Osteoblast (primary cell): ENCODE data around the gene MYO3B. TPM values are rescaled to one million over a fixed set of nuclear protein-coding genes. Genes with fewer than 3 reads are reported as not detected.

Experiments used
- DNase-seq: peaks from one replicate; pipeline ENCODE4 v3.0.0; 2011; ENCODE audit warnings: low spot score, mixed read lengths; ENCODE audit not compliant: insufficient read length; ENCODE audit errors: missing footprints
- H2AFZ ChIP-seq: 2 replicates; pipeline ENCODE4 v1.6.0; 2011; ENCODE audit warnings: mild to moderate bottlenecking, low read length
- H3K27ac ChIP-seq: 2 replicates; pipeline ENCODE4 v1.5.1; 2011; ENCODE audit warnings: mild to moderate bottlenecking, low read depth, low read length, moderate library complexity
- H3K27me3 ChIP-seq: 2 replicates; pipeline ENCODE4 v1.6.0; 2012; ENCODE audit warnings: mild to moderate bottlenecking, control low read depth, inconsistent platforms, low read length, moderate library complexity; ENCODE audit not compliant: insufficient read depth
- H3K36me3 ChIP-seq: 2 replicates; pipeline ENCODE4 v1.5.1; 2011; ENCODE audit warnings: mild to moderate bottlenecking, low read length, control low read depth, moderate library complexity; ENCODE audit not compliant: insufficient read depth
- H3K4me1 ChIP-seq: 2 replicates; pipeline ENCODE4 v1.5.1; 2011; ENCODE audit warnings: mild to moderate bottlenecking, low read length, control low read depth, moderate library complexity; ENCODE audit not compliant: insufficient read depth
- H3K4me2 ChIP-seq: 2 replicates; pipeline ENCODE4 v1.6.0; 2011; ENCODE audit warnings: mild to moderate bottlenecking, low read length; ENCODE audit not compliant: insufficient read depth
- H3K4me3 ChIP-seq: fragments of 200-600 bp; sonication (generic); 3 replicates; pipeline ENCODE4 v1.5.1; 2012; ENCODE audit warnings: mild to moderate bottlenecking, low read length, inconsistent platforms; ENCODE audit not compliant: insufficient read depth
- H3K79me2 ChIP-seq: 2 replicates; pipeline ENCODE4 v1.6.0; 2012; ENCODE audit warnings: mild to moderate bottlenecking, low read length, control low read depth, inconsistent platforms; ENCODE audit not compliant: insufficient read depth
- H3K9me3 ChIP-seq: 2 replicates; pipeline ENCODE4 v1.5.1; 2011; ENCODE audit warnings: low read depth, low read length, control low read depth
- H4K20me1 ChIP-seq: 2 replicates; pipeline ENCODE4 v1.6.0; 2012; ENCODE audit warnings: mild to moderate bottlenecking, low read length, control low read depth; ENCODE audit not compliant: insufficient read depth
- CTCF ChIP-seq: IDR thresholded peaks from 2 replicates; pipeline ENCODE4 v1.5.1; 2011; ENCODE audit warnings: mild to moderate bottlenecking, low read depth, low read length, moderate library complexity; ENCODE audit errors: extremely low read depth
- total RNA-seq: library from RNA; depleted of rRNA; stranded (reverse); fragments of >200 nt; gene quantifications from 2 replicates; pipeline ENCODE4 v1.2.3, GENCODE V29; 2012

MYO3B gene
- total RNA-seq, 1 donor = 0.36 TPM

GRCh38 chr2:170163411-170164065, 14.4 kb upstream of the MYO3B start:
- no peaks in the 10 kb centered on the region for H3K9me3 ChIP-seq
- H3K27ac ChIP-seq = no peak overlapping the region
- peak; percentile 11 for DNase-seq
- no peaks in the 10 kb centered on the region for H3K79me2 ChIP-seq
- peaks cover 12% of the 10 kb centered on the region for H3K4me1 ChIP-seq
- H2AFZ ChIP-seq = no peak overlapping the region
- no peak for TF ChIP-seq CTCF
- H3K36me3 ChIP-seq = no peaks in the 10 kb centered on the region
- no peaks in the 10 kb centered on the region for H4K20me1 ChIP-seq
- no peak overlapping the region for H3K4me3 ChIP-seq
- H3K4me2 ChIP-seq = no peak overlapping the region
- no peaks in the 10 kb centered on the region for H3K27me3 ChIP-seq

GRCh38 chr2:170165129-170165528, 12.8 kb upstream of the MYO3B start:
- Histone ChIP-seq H3K4me2 (peak overlapping the region; percentile 57), H2AFZ (peak overlapping the region; percentile 16)

GRCh38 chr2:170166735-170167134, 11.2 kb upstream of the MYO3B start:
- Histone ChIP-seq H3K4me1 (peaks cover 11% of the 10 kb centered on the region), H4K20me1 (no peaks in the 10 kb centered on the region), H3K36me3 (no peaks in the 10 kb centered on the region), H3K79me2 (no peaks in the 10 kb centered on the region), H2AFZ (no peak overlapping the region), H3K4me2 (no peak overlapping the region), H3K9me3 (no peaks in the 10 kb centered on the region), H3K27me3 (no peaks in the 10 kb centered on the region), H3K4me3 (no peak overlapping the region), H3K27ac (no peak overlapping the region)
- TF ChIP-seq CTCF = no peak
- DNase-seq = no peak

More at GRCh38 chr2:170165129-170165528, 12.8 kb upstream of the MYO3B start:
- no peak for TF ChIP-seq CTCF
- Histone ChIP-seq H4K20me1 (no peaks in the 10 kb centered on the region), H3K4me1 (peaks cover 12% of the 10 kb centered on the region), H3K4me3 (peak overlapping the region; percentile 24), H3K27ac (no peak overlapping the region), H3K36me3 (no peaks in the 10 kb centered on the region), H3K79me2 (no peaks in the 10 kb centered on the region), H3K9me3 (no peaks in the 10 kb centered on the region), H3K27me3 (no peaks in the 10 kb centered on the region)
- peak; percentile 49 for DNase-seq

GRCh38 chr2:170170281-170171040, 7.5 kb upstream of the MYO3B start:
- H2AFZ ChIP-seq = no peak overlapping the region
- no peaks in the 10 kb centered on the region for H3K27me3 ChIP-seq
- H3K4me1 ChIP-seq = peaks cover under 1% of the 10 kb centered on the region
- DNase-seq = no peak
- H3K36me3 ChIP-seq = no peaks in the 10 kb centered on the region
- no peak overlapping the region for H3K27ac ChIP-seq
- no peak overlapping the region for H3K4me3 ChIP-seq
- no peak for TF ChIP-seq CTCF
- H3K9me3 ChIP-seq = no peaks in the 10 kb centered on the region
- no peaks in the 10 kb centered on the region for H4K20me1 ChIP-seq
- H3K4me2 ChIP-seq = no peak overlapping the region
- no peaks in the 10 kb centered on the region for H3K79me2 ChIP-seq
